ENCODE results near the gene NRP1.
A peak's percentile ranks its signal among the peaks of the same experiment; 100 is the strongest.

NRP1 gene

GRCh38 chr10:33183655-33184054, 150.8 kb downstream of the NRP1 start:
- DNase-seq (no peak), ATAC-seq (no peak)

- ATAC-seq (no peak), DNase-seq (no peak)
Measured at GRCh38 chr10:33180921-33181320, 153.5 kb downstream of the NRP1 start.

GRCh38 chr10:33180390-33180789, 154.1 kb downstream of the NRP1 start:
- no peak for DNase-seq

DNA sequence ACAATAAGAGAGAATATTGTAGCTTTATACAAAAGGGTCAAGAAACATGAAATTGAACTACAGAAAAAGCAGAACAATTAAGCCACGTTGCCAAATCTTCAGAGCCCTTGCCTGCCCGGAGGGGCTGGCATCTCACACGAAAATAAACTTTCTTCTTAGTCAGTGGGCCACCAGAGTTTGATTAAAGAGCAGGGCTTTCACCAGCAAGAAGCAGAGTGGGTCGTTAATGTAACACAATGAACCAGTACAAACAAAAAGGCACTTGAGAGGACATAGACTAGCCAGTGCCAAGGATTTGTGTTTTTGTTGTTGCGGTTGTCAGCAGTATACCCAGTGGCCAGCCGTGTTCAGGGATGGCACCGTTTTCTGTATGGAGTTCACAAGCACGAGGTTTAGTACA, 155.4 kb downstream of the NRP1 start:
- ATAC-seq (no peak), DNase-seq (no peak)

More at GRCh38 chr10:33180390-33180789, 154.1 kb downstream of the NRP1 start:
- ATAC-seq, result peak; percentile 49

DNA sequence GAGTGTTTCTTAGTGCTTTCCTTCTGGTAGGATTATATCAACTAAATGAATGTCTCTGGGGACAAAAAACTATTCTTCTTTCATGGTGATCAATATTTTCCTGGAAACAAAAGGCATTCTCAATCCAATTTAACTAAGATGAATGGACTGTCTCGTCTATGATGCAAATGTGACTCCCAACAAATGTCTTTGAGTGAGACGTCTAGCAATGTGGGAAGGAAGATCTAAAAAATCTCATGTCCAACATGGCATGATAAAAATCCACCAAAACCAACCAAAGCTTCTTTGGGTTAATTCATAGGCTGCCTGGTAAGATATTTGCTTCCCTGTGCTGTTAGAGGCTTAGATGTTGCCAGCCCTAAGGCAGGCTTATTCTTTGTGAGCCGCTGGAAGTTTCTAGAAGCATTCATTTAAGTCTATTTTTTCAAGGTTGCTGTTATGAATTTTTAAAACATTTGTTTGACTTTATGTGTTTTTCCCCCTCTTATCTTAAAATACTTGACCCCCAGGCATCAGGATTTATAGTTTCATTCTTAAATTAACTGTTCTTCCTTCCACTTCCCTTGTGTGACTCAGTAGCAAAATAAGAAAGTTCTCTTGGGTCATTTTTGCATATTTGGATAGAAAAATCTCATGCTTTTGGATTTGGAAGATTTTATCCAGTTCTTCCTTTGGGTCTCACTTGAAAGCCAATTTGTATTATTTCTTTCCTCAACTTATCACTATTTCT, 156.3 kb downstream of the NRP1 start:
- ATAC-seq (no peak), DNase-seq (no peak)

DNA sequence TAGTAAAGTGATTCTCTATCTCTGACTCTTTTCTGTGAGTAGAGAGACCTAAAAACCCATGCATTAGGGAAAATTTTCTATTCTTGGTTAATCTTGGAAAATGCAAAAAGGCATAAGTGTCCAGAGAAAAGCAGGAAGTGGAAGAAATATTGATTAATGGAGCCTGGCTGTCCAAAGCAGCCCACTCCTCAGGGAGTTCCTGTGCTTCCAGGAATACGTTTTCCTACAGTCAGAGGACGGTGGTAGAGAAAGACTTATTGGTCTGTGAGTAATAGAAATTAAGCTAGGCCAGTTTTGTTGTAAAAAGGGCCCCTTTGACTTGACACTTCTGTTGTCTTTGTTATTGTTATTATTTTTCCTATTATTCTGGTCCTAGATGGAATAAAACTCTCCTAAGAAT, 157.8 kb downstream of the NRP1 start:
- ATAC-seq, result no peak
- DNase-seq, result no peak

DNA sequence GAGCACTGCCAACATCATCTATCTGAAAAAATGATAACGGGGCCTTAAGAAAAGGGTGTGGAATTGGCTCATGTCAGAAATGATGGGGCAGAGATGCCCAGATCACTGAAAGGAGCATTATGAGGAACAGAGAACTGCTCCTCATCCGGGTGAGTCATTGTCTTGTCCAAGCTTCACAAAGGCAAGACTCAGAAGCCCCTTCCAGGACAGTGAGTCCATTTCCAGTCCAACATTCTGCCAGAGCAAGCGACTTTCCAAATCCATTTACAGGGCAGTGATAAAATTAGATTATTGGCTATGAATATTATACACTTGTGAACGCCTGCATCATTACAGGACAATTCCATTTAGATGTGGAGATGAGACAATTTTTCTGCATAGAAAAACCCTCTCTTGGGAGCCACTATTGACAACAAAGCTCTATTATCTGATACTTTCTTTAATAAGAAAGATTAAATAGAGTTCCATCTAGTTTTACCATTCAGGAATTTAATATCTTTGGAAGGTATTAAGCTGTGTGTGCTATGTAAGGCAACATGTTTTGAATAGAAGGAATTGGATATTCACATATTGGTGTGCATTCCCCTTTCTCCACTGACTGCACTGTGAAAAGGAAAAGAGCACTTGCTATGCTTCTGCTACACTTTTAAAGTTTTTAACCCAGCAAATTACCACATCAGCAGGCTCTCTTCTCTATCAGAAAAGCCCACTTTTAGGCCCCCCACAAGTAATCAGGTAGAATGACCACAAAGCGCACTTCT, 159.6 kb downstream of the NRP1 start:
- ATAC-seq (no peak), DNase-seq (no peak)

GRCh38 chr10:33165911-33166310, 168.6 kb downstream of the NRP1 start:
- DNase-seq (no peak), ATAC-seq (no peak)

- ATAC-seq (no peak), DNase-seq (no peak)
Measured at GRCh38 chr10:33164060-33164709, 170.3 kb downstream of the NRP1 start.

- no peak for ATAC-seq
Measured at GRCh38 chr10:33162248-33162575, 172.3 kb downstream of the NRP1 start.

DNA sequence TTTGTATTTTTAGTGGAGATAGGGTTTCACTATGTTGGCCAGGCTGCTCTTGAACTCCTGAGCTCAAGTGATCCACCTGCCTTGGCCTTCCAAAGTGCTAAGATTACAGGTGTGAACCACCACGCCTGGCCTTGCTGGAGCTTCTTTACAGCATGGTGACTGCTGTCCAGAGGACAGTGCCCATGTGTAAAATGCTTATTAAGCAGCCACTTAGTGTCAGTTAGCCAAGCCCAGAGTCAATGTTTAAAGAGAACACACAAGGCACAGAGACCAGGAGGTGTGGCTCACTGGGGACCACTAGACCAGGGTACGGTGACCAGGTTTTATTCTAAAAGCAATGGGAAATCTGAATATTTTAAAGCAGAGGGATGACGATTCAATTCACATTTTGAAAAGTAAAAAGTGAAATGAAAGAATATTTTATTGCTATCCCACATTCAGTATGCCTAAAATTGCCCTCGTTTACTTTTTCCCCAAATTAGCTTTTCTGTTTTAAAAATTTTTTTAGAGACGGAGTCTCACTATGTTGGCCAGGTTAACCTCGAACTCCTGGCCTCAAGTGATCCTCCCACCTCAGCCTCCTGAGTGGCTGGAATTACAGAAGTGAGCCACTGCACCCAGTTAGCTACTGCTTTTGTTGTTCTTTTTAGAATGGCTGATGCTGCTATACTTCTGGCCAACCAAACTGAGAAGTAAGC, 172.8 kb downstream of the NRP1 start:
- ATAC-seq (no peak), DNase-seq (no peak)

More at GRCh38 chr10:33162248-33162575, 172.3 kb downstream of the NRP1 start:
- no peak for DNase-seq

DNA sequence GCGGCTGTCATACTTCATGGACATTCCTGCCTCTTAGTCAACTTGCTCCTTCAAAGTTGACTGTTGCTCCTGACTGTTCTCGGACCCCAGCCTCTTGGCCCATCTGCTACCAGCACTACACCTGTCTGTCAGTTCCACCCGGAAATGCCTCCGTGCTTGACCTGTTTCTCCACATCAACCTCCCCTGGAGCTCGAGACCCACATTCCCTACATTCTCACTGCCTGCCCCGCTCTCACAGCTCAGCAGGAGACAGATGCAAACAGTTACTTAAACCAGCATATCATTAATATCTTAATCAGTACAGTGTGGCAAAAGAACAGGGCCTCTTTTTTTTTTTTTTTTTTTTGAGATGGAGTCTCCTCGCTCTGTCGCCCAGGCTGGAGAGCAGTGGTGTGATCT, 174.3 kb downstream of the NRP1 start:
- DNase-seq, result no peak
- no peak for ATAC-seq

DNA sequence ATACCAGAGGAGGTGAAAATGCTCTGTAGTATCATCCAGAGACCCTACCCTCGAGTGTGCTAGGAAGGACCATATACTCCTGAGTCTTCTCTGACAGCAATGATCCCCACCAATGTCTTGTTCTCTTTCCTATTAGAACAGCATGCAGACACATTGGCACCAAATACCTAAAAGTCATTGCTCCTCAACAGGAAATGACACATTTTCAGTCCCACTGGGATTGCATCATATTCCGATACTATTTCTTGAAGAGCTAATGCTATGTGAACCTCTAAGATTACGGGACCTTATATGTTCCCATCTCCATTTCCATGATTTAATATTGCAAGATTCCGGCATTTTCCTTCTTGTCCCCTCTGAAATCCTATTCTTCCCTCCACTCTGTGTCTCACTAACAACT, 177.4 kb downstream of the NRP1 start:
- ATAC-seq (no peak), DNase-seq (no peak)

DNA sequence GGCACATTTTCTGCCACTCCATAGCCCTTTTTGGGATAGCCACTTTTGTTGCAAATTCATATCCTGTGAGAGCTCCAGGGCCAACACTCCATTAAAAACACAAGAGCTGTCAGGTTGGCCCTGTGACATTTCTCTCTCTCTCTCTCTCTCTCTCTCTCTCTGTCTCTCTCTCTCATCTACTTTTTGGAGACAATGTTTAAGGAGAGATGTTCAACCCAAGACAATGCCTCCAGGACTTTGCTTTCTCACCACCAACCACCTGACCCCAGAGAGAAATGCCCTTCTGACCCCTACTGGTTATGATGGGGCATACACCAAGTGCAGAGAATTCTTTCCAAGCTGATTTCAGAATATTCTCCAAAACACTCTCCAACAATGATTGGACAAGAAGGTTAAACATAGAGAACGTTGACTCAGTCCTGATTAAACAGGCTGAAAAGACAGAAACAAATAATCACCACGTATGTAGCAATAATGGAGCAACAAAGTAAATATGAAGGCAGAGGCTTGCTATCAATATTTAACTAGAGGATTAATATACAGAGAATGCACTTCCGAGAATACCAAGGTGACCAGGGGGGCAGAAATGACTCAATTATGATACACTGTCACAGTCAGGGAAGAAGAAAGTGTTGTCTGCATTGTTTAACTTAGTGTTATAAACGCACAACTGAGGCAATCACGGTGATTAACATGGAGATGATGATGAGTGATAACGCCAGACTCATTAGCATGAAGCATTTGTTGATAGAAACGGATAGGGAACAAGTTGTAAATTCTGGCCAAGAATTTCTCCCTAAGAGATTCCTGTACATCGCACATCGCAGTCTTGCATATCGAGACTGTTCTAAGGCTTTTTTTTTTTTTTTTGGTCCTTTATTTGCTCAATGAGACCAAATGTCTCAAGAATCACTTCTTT, 178.5 kb downstream of the NRP1 start:
- ATAC-seq (peak; percentile 75), DNase-seq (no peak)

DNA sequence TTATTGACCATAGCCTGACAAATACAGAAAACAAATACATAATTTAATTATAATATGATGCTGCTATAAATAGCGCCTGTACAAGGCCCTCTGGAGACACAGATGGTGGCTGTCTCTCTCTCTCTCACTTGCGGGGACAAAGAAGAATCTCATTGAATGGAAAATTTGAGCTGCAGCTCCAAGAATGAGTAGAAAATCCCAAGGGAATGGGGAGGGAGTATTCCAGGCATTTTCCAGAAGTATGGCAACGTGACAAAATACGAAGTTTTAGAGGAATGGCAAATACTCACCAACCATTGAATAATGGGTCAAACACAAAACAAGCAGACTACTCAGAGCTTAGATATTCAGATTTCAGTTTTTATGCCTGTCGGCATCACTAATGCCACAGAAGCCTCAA, 179.9 kb downstream of the NRP1 start:
- DNase-seq, result no peak
- ATAC-seq, result no peak

- DNase-seq, result no peak
- ATAC-seq, result no peak
Measured at GRCh38 chr10:33153968-33154327, 180.5 kb downstream of the NRP1 start.

DNA sequence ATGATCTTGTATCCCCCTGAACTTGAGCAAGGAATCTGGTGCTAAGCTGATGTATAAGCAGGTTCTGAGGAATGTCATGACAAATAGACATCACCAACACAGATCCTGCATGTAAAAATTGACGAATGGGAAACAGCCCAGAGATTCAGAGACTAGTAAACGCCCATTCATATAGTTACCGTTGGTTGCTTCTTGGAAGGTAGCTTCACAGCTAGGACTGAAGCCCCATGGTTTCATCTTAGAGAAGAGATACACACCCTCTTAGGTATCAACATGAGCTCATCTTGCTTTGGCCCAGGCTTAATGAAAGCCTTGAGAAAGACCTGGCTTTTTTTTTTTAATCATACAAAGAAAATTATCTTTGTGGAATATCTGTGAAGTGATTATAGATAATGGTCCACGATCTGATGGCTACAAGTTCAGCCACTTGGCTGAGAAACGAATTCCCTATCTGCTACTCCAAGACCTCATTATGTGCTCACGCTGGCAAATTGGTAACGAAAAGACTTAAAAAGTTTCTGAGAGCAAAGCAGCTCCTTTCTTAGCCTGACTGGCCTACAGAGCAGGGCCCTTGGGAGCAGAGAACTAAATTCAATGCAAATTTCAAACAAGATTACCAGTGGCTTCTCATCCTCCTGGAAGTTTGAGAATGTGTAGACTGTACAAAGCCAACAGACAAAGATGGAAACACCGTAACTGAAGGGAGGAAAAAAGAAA, 181.1 kb downstream of the NRP1 start:
- DNase-seq (no peak), ATAC-seq (no peak)

- no peak for DNase-seq
- no peak for ATAC-seq
Measured at GRCh38 chr10:33152750-33153149, 181.7 kb downstream of the NRP1 start.

DNA sequence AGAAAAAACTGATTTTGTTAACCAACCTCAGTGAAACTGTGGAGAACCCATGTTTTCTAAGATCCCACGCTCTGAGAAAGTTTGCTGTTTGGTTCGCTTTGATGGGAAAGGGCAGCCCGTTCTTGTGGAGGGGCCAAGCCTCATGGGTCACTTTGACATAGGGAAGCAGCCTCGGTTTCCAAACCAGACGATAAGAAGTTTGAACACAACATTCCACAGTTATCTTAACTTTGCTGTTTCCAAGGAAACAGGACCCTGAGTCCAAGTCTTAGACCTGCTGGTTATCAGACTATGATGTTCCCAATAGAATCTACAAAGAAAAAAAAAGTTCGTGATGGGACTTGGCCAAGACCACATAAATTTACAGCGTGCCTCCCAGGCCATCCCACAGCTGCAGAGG, 182.3 kb downstream of the NRP1 start:
- DNase-seq, result no peak

DNA sequence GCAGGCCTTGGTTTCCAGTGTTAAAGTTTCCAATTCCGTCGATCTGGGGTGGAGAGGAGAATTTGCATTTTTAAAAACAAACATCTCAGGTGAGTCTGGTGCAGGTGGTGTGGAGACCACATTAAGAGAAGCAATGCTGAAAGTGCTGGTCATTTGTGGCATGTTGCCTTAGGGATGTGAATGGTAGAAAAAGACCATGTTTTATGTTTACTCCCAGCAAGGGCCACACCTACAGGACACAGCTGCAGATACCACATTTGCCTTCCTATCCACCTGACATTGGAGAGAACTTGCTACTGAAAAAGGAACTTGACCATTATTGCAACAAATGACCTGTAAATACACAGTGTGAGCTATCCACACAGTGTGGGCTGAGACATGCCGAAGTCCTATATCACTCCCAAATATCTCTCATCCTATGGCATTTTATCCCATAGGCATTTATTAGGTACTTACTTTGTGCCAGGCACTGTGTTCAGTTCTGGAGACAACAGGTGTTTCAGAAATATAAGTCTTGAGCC, 183.1 kb downstream of the NRP1 start:
- ATAC-seq, result no peak

More for the DNA sequence above, 182.3 kb downstream of the NRP1 start:
- ATAC-seq, result no peak

GRCh38 chr10:33150889-33151288, 183.6 kb downstream of the NRP1 start:
- no peak for ATAC-seq

More for the DNA sequence above, 183.1 kb downstream of the NRP1 start:
- DNase-seq, result no peak

More at GRCh38 chr10:33150889-33151288, 183.6 kb downstream of the NRP1 start:
- DNase-seq, result no peak

Measured in stimulated activated naive CD8-positive, alpha-beta T cell treated with anti-CD3 and anti-CD28 coated beads, Interleukin-15, Interleukin-2, amounts not matched to agents 100 U/mL and 50 U/mL, for 24 hours (primary cell).